Large intestine (tissue), 3 donors: ENCODE results near the gene SERTAD1. TPM values are rescaled to one million over a fixed set of nuclear protein-coding genes. Genes with fewer than 3 reads are reported as not detected.

Experiments used
- DNase-seq, 2 donors: peaks; one replicate each; pipeline versions ENCODE4 v3.0.0 to v3.0.0-alpha.2; 2013
- H3K27ac ChIP-seq: one replicate; pipeline ENCODE4 v1.5.1; 2013; ENCODE audit warnings: low read length
- H3K27me3 ChIP-seq: 2 replicates; pipeline ENCODE4 v1.6.1; 2013; ENCODE audit warnings: low read length; ENCODE audit not compliant: control insufficient read depth, insufficient read depth
- H3K36me3 ChIP-seq: 2 replicates; pipeline ENCODE4 v1.6.1; 2013; ENCODE audit warnings: low read length; ENCODE audit not compliant: control insufficient read depth, insufficient read depth
- H3K4me1 ChIP-seq: one replicate; pipeline ENCODE4 v1.6.1; 2013; ENCODE audit warnings: low read length; ENCODE audit not compliant: control insufficient read depth, insufficient read depth
- H3K4me3 ChIP-seq: one replicate; pipeline ENCODE4 v1.5.1; 2013; ENCODE audit warnings: low read length
- H3K9me3 ChIP-seq: one replicate; pipeline ENCODE4 v1.6.1; 2013; ENCODE audit warnings: mild to moderate bottlenecking, low read depth, low read length, moderate library complexity; ENCODE audit not compliant: control insufficient read depth
- WGBS: methylation state at CpG from one replicate; pipeline ENCODE4 v1.1.5; 2013; ENCODE audit warnings: low lambda C conversion rate; ENCODE audit not compliant: insufficient coverage; 5-methylcytosine and 5-hydroxymethylcytosine counted together
- polyA plus RNA-seq: library from polyadenylated mRNA; unstranded; fragments of 120-200 nt; gene quantifications from one replicate; pipeline ENCODE4 v1.2.1, GENCODE V29; 2013

The SERTAD1 gene
- polyA plus RNA-seq, 1 donor = 9.0 TPM

DNA sequence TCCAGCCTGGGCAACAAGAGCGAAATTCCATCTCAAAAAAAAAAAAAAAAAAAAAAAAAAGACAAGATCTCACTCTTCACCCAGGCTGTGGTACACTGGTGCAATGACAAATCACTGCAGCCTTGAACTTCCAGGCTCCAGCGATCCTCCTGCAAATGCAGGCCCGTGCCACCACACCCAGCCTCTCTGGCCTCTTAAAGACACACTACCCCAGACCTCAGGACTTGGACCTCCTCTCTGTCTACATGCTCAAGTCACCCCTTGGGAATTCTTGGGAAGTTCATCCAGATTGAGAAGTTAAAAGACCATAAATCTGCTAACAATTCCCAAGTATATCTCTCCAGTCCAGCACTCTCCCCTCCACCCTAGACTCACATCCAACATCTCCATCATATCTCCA is 25.2 kb downstream of the SERTAD1 start:
- WGBS = no CpG with 5 or more reads among the region's 3 CpGs
- Histone ChIP-seq H3K4me1 (peaks cover 21% of the 10 kb centered on the region), H3K36me3 (no peaks in the 10 kb centered on the region), H3K4me3 (no peak overlapping the region), H3K27ac (no peak overlapping the region), H3K9me3 (peaks cover 10% of the 10 kb centered on the region), H3K27me3 (no peaks in the 10 kb centered on the region)
- no peak for DNase-seq

- Histone ChIP-seq H3K27me3 (no peaks in the 10 kb centered on the region), H3K9me3 (peaks cover 5% of the 10 kb centered on the region), H3K27ac (peak overlapping the region; percentile 20), H3K36me3 (no peaks in the 10 kb centered on the region), H3K4me3 (peak overlapping the region; percentile 23), H3K4me1 (peaks cover 21% of the 10 kb centered on the region)
- WGBS = 0% methylated on average over 1 of the region's 49 CpGs
- DNase-seq = peak; percentile 67 to 73
Observed at GRCh38 chr19:40398417-40399131, 27.2 kb downstream of the SERTAD1 start.

- DNase-seq = no peak
- peaks cover 17% of the 10 kb centered on the region for H3K4me1 ChIP-seq
- H3K27me3 ChIP-seq = no peaks in the 10 kb centered on the region
- no peaks in the 10 kb centered on the region for H3K36me3 ChIP-seq
- WGBS = no CpG with 5 or more reads among the region's 22 CpGs
- H3K4me3 ChIP-seq = no peak overlapping the region
- no peak overlapping the region for H3K27ac ChIP-seq
- peaks cover 5% of the 10 kb centered on the region for H3K9me3 ChIP-seq
Observed at GRCh38 chr19:40397568-40397906, 28.3 kb downstream of the SERTAD1 start.

GRCh38 chr19:40396886-40397567 is 28.8 kb downstream of the SERTAD1 start:
- Histone ChIP-seq H3K27me3 (no peaks in the 10 kb centered on the region), H3K9me3 (peaks cover 5% of the 10 kb centered on the region), H3K27ac (no peak overlapping the region), H3K36me3 (no peaks in the 10 kb centered on the region), H3K4me1 (peaks cover 17% of the 10 kb centered on the region), H3K4me3 (no peak overlapping the region)
- no peak for DNase-seq
- WGBS = no CpG with 5 or more reads among the region's 20 CpGs

- Histone ChIP-seq H3K27ac (no peak overlapping the region), H3K4me3 (no peak overlapping the region), H3K27me3 (no peaks in the 10 kb centered on the region), H3K36me3 (no peaks in the 10 kb centered on the region), H3K4me1 (peaks cover 17% of the 10 kb centered on the region), H3K9me3 (peaks cover 5% of the 10 kb centered on the region)
- 90% methylated on average over 4 of the region's 14 CpGs for WGBS
- DNase-seq = no peak
Observed at GRCh38 chr19:40395956-40396355, 29.8 kb downstream of the SERTAD1 start.

- DNase-seq = no peak
- WGBS = no CpG with 5 or more reads among the region's 13 CpGs
- peaks cover 17% of the 10 kb centered on the region for H3K4me1 ChIP-seq
- H3K9me3 ChIP-seq = peaks cover 5% of the 10 kb centered on the region
- no peak overlapping the region for H3K4me3 ChIP-seq
- no peaks in the 10 kb centered on the region for H3K27me3 ChIP-seq
- no peak overlapping the region for H3K27ac ChIP-seq
- H3K36me3 ChIP-seq = no peaks in the 10 kb centered on the region
Observed at GRCh38 chr19:40394816-40395210, 31.0 kb downstream of the SERTAD1 start.

DNA sequence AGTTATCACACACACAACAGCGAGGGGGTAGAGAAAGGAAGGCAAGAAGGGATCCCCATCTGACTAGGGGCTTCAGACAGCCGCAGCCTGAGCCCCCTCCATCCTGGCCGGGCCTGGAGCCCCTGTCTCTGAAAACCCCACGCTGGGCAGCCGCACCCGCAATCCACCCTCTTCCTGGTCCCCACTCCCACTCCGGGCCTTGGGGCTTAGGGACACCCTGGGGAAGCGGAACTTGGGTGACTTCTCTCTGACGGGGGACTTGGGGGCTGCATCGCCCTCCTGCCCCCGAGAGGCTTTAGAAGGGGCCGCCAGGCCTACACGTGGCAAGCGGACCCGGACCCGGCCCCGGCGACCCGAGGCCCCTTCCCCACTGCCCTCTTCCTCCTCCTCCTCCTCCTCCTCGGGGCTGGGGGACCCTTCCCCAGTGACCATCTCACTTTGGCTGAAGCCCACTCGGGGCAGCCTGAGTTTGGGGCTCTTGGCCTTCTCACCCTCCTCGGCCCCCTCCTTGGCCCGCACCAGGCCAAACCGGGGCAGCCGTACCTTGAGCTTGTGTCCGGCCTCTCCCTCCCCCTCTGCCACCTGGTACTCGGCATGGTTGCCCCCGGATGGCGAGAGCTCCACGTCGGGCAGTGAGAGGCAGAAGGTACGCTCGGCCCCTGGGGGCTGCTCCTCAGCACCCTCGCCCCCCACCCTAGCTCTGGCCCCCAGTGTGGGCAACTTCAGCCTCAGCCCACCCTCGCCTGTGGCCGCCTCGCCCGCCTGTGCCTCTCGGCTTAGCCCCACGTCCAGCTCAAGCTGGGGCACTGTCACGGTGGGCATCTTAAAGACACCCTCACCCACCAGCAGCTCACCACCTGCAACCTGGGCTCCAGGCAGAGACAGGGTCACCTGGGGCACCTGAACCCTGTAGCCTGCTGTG is 31.6 kb downstream of the SERTAD1 start:
- no peak for DNase-seq
- Histone ChIP-seq H3K27me3 (no peaks in the 10 kb centered on the region), H3K9me3 (peaks cover 5% of the 10 kb centered on the region), H3K4me3 (no peak overlapping the region), H3K36me3 (no peaks in the 10 kb centered on the region), H3K27ac (no peak overlapping the region), H3K4me1 (peaks cover 12% of the 10 kb centered on the region)
- no CpG with 5 or more reads among the region's 41 CpGs for WGBS

- peak in 1 of 2 donors; percentile 24 for DNase-seq
- Histone ChIP-seq H3K9me3 (no peaks in the 10 kb centered on the region), H3K4me1 (peaks cover 2% of the 10 kb centered on the region), H3K36me3 (no peaks in the 10 kb centered on the region), H3K27ac (no peak overlapping the region), H3K27me3 (no peaks in the 10 kb centered on the region), H3K4me3 (no peak overlapping the region)
- no CpG with 5 or more reads among the region's 9 CpGs for WGBS
Observed at GRCh38 chr19:40392894-40393517, 32.8 kb downstream of the SERTAD1 start.

GRCh38 chr19:40392123-40392522 is 33.7 kb downstream of the SERTAD1 start:
- H3K9me3 ChIP-seq = no peaks in the 10 kb centered on the region
- H3K4me1 ChIP-seq = no peaks in the 10 kb centered on the region
- H3K27ac ChIP-seq = no peak overlapping the region
- DNase-seq = no peak
- no peaks in the 10 kb centered on the region for H3K36me3 ChIP-seq
- H3K27me3 ChIP-seq = no peaks in the 10 kb centered on the region
- no peak overlapping the region for H3K4me3 ChIP-seq
- 100% methylated on average over 1 of the region's 8 CpGs for whole genome bisulfite sequencing
